ENCODE results near the gene TP53BP2.
A peak's percentile ranks its signal among the peaks of the same experiment; 100 is the strongest.
"Not testable (repeated sequence)": the region's sequence is repeated elsewhere in the genome, so short reads cannot be mapped to it uniquely, and the experiment has no call there.

TP53BP2 gene

DNA sequence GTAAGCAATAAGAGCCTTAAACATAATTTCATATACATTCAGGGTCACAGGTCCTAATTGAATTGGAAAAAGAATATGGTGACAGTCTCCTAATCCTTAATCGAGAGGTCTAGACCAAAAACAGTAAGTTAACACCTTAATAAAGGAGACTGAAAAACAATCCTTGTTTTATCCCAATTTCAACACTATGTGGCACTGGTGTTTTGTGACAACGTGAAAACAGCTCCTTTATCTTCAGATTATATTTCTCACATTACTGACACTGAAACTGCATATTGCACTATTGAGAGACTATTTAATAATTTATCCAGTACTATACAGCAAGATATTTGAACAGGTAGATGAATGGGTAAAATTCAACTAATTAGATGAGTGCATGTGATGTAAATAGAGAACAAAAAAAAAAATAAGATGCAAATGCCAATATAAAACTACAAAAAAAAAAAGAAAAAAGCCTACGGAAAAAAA, 34.1 kb downstream of the TP53BP2 start:
- no peak overlapping the region for H3K4me3 ChIP-seq (ENCODE audit: low read length)
- DNase-seq (ENCODE audit: low read depth): peak; percentile 44
- TF ChIP-seq, protein P1, sequence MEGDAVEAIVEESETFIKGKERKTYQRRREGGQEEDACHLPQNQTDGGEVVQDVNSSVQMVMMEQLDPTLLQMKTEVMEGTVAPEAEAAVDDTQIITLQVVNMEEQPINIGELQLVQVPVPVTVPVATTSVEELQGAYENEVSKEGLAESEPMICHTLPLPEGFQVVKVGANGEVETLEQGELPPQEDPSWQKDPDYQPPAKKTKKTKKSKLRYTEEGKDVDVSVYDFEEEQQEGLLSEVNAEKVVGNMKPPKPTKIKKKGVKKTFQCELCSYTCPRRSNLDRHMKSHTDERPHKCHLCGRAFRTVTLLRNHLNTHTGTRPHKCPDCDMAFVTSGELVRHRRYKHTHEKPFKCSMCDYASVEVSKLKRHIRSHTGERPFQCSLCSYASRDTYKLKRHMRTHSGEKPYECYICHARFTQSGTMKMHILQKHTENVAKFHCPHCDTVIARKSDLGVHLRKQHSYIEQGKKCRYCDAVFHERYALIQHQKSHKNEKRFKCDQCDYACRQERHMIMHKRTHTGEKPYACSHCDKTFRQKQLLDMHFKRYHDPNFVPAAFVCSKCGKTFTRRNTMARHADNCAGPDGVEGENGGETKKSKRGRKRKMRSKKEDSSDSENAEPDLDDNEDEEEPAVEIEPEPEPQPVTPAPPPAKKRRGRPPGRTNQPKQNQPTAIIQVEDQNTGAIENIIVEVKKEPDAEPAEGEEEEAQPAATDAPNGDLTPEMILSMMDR (IDR thresholded peaks at IDR 0.05; ENCODE audit: insufficient read depth, low read depth, low read length, missing control alignments): peak; percentile 48

DNA sequence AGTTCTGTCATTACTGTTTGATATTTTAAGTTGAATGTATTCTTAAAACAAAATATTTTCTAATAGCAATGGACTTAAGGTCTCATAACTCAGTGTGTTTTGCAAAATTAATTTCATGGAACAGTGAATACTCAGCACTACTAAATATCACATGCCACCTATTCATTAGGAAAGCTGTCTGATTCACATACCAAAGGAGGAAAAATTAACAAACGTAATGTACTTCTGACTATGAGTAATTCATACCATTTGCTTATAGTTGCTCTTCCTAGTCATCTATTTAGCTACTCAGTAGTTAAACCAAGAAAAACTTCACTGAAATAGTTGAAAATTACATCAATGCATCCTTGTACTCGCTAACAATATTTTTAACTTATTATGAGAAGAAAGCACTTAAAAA, 35.2 kb downstream of the TP53BP2 start:
- DNase-seq (ENCODE audit: low read depth): peak; percentile 75
- TF ChIP-seq, protein P1 (IDR thresholded peaks at IDR 0.05; ENCODE audit: insufficient read depth, low read depth, low read length, missing control alignments): no peak
- H3K4me3 ChIP-seq (ENCODE audit: low read length): no peak overlapping the region

DNA sequence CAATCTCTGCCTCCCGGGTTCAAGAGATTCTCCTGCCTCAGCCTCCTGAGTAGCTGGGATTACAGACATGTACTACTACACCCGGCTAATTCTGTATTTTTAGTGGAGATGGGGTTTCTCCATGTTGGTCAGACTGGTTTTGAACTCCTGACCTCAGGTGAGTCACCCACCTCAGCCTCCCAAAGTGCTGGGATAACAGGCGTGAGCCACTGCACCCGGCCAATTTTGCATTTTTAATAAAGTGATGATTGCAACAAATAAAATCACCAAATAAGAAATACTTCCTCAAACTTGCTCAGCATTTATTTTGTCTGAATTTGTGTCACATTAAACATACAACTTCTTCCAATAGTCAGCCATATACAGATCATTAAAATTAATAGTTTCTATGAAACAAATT, 35.8 kb downstream of the TP53BP2 start:
- H3K4me3 ChIP-seq (ENCODE audit: low read length); DNase-seq (ENCODE audit: low read depth): not testable (repeated sequence)

DNA sequence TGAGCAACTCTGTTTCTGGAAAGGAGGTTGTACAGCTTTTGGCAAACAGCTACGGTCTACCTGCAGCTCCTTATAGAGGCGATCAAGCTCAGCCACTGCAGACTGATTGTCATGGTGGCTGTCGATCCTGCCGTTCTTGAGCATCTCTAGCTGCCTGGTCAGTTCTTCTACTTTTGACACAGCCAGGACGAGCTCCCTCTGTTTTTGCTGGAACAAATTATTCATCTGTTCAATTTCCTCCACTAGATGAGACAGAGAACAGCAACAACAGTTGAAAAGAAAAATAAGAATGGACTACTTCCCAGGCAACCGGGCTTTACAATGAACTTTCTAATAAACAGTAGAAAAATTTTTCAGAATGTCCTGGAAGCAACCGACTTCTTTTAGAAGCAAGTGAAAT, 42.5 kb downstream of the TP53BP2 start:
- TF ChIP-seq, protein P1 (IDR thresholded peaks at IDR 0.05; ENCODE audit: insufficient read depth, low read depth, low read length, missing control alignments): no peak
- no peak overlapping the region for H3K4me3 ChIP-seq (ENCODE audit: low read length)
- DNase-seq (ENCODE audit: low read depth): no peak

DNA sequence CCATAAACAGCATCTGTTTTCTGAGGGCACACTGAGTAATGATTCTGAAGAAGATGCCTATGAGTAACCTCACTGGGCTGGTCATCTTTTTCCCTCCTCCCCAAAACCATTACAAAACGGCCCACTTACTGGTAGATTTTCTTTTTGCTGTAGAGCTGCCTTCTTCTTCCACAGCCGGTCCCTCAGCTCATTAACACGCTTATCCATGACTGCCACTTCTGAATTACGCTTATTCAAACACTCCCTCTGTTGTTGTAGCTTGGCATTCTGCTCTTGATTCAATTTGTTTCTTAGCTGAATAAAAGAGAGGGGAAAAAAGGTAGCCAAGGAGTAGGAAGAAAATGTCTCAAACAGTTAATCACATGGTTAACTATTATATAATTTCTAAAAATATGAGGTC, 43.1 kb downstream of the TP53BP2 start:
- DNase-seq (ENCODE audit: low read depth): no peak
- H3K4me3 ChIP-seq (ENCODE audit: low read length): no peak overlapping the region
- TF ChIP-seq, protein P1 (IDR thresholded peaks at IDR 0.05; ENCODE audit: insufficient read depth, low read depth, low read length, missing control alignments): no peak

DNA sequence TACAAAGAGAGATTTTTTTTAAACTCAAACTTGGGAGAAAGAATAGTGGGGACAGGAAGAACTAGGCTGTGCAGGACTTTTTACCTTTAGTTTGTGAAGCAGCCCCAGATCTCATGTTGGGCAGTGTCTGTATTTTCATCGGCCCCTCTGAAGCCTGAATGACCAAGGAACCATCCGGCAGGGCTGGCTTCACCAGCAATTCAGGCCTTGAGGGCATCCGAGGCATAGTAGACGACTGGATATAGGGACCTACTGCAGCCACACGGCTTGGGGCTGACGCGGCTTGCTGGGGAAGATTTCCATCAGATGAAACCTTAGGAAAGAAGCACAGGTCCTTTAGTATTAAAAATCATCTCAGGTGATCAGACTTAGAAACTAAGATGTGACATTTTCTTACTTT, 43.7 kb downstream of the TP53BP2 start:
- TF ChIP-seq, protein P1 (IDR thresholded peaks at IDR 0.05; ENCODE audit: insufficient read depth, low read depth, low read length, missing control alignments): no peak
- no peak overlapping the region for H3K4me3 ChIP-seq (ENCODE audit: low read length)
- no peak for DNase-seq (ENCODE audit: low read depth)

DNA sequence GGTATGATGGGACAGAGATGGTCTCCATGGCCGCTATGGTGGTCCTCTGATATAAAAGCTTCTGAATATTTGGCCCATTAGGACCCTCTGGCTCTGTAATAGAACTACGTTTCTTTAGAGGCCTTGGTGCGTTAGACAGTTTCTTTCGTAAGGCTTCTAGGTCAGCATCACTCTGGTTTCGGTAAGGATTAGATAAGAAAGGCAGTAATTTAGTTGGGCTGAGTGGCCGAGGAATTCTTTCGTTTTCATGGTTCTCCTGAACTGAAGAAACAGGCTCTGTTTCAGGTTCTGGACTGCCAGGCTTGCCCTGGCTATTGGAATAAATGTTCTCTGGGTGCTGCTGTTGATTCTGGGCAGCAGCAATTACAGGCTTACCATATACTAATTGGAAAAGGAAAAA, 49.5 kb downstream of the TP53BP2 start:
- no peak overlapping the region for H3K4me3 ChIP-seq (ENCODE audit: low read length)
- no peak for DNase-seq (ENCODE audit: low read depth)
- TF ChIP-seq, protein P1 (IDR thresholded peaks at IDR 0.05; ENCODE audit: insufficient read depth, low read depth, low read length, missing control alignments): no peak
